LNCaP clone FGC (cell line): Measurements from ENCODE around the gene TMCC2.

Source experiments
- DNase-seq: peaks from one replicate; pipeline ENCODE4 v3.0.0-alpha.2; 2011; ENCODE audit warnings: low read depth
- H3K4me3 ChIP-seq: 2 replicates; pipeline ENCODE4 v1.5.1; 2011; ENCODE audit warnings: mild to moderate bottlenecking, low read depth, low read length, control low read depth
- TF ChIP-seq, protein P1 (sequence below): IDR thresholded peaks from 2 replicates; pipeline ENCODE4 v1.5.1; 2012; ENCODE audit warnings: mild to moderate bottlenecking; ENCODE audit not compliant: control insufficient read depth, insufficient read depth; ENCODE audit errors: extremely low read depth

TMCC2 gene

DNA sequence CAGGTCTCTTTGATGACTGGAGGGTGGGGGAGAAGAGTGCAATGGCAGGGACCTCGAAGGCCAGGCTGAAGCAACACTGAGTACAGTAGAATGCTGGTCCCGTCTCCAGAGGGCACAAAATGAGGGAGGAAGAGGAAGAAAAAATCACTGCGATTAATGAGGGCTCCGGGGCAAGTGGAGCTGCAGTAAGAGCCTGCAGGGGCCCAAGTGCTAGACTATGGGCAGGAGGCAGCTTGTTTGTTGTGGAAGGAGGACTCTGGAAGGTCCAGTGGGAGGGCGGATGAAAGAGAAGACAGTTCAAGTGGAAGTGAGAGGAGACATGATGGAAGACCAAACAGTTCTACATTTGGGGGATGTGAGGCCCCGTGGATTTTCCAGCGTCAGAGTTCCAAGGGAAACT is 17.4 kb downstream of the TMCC2 start:
- H3K4me3 ChIP-seq = no peak overlapping the region
- TF ChIP-seq, protein P1, sequence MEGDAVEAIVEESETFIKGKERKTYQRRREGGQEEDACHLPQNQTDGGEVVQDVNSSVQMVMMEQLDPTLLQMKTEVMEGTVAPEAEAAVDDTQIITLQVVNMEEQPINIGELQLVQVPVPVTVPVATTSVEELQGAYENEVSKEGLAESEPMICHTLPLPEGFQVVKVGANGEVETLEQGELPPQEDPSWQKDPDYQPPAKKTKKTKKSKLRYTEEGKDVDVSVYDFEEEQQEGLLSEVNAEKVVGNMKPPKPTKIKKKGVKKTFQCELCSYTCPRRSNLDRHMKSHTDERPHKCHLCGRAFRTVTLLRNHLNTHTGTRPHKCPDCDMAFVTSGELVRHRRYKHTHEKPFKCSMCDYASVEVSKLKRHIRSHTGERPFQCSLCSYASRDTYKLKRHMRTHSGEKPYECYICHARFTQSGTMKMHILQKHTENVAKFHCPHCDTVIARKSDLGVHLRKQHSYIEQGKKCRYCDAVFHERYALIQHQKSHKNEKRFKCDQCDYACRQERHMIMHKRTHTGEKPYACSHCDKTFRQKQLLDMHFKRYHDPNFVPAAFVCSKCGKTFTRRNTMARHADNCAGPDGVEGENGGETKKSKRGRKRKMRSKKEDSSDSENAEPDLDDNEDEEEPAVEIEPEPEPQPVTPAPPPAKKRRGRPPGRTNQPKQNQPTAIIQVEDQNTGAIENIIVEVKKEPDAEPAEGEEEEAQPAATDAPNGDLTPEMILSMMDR = no peak
- no peak for DNase-seq

DNA sequence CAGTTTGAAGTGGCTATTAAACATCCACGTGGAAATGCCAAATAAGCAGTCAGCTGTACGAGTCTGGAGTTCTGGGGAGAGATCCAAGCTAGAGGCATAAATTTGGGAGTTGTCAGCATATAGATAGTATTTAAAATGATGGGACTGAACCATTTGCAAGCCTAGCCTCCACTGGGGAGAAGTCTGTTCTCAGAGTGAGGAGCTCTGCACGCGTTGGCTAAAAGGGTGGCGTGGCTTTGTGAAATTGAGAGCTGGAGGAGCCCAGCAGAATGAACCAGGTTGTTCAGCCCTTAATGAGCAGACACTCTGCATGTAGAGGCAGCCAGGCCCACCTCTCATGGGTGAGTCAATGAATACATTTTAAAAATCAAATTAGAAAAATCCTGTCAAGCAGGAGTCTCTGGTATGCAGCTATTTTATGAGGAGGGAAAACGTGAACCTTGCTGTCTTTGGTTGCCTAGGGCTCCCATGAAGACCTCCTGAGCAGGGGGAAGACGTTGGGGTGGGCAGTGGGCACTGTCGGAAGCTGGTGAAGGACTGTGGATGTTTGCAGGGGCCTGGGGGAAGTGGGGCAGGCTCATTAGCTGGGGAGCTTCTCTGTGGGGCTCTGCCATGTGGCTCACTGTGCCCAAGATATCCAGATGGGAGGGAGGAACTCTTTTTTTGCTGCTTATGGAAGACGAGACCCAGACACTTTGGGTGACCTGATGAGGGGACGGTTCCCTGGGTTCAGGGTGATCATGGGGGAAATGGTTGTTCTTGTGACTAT is 18.8 kb downstream of the TMCC2 start:
- TF ChIP-seq, protein P1 = no peak
- H3K4me3 ChIP-seq = no peak overlapping the region
- DNase-seq = no peak

DNA sequence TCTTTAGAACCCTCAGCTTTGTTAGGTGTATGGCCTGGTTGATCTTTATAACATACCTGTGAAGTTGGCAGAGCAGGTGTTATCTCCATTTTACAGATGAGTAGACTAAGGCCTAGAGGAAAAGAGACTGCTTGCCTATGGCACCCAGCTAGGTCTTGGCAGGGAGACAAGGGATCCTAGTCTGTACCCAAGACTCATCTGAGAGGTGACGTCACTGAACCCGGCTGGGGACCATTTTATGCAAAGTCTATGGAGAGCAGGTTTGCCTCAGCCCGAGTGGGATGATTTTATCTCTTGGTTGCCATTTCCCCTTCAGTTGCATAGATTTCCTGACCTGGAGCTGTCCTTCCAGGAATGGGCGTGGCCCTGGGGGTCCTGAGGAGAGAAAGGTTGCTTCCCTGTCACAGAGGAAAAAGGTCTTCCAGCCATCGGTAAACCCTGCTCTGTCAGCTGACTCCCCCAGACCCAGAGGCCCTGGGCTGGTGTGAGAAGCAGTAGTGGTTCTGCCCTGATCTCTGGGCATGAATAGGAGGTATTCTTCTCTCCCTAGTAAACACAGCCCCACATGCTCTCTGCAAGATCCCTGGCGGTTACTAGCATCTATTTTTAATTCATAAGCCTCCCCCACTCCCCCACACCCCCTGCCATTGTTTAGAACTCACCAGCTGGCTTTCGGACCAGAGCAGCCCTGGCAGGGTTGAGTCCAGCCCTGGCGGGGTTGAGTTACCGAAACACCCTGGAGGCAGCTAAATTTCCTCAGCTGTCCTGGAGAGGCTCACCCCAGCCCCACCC is 19.6 kb downstream of the TMCC2 start:
- TF ChIP-seq, protein P1 = no peak
- H3K4me3 ChIP-seq = no peak overlapping the region
- no peak for DNase-seq

DNA sequence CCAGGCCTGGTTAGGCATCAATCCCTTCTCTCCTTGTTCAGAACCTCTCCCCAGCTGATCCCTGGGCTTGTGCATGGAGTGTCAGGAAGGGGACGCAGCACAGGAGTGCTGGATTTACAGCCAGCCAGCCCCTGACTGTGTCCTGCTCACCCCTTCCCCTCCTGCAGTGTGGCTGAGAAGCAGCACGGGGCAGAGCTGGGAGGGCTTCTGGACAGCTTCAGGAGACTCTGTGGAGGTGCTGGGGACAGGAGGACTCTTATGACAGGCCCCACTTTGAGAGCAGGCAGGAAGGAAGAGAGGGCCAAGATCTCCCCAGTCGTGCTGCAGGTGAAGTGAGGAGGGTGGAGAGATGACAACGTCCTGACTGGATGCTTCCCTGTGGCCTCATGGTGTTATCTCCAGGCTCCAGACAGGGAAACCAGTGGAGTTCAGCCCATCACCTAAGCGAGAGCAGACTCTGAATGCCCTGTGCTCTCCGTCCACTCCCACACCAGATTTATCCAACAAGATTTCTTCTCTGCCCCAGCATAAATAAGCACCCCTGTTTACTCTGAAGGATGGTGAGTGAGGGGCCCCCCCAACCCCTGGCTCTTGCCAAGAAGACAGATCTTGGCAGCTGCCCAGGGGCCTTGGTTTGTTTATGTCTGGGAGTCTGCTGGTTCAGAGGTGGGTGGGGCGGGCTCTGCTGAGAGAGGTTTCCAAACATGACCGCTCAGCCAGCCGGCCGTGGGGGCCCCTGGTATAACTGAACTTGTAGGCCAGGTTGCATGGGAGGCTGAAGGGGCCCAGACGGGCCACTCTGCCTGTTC is 21.3 kb downstream of the TMCC2 start:
- H3K4me3 ChIP-seq = no peak overlapping the region
- DNase-seq = no peak
- TF ChIP-seq, protein P1 = no peak

DNA sequence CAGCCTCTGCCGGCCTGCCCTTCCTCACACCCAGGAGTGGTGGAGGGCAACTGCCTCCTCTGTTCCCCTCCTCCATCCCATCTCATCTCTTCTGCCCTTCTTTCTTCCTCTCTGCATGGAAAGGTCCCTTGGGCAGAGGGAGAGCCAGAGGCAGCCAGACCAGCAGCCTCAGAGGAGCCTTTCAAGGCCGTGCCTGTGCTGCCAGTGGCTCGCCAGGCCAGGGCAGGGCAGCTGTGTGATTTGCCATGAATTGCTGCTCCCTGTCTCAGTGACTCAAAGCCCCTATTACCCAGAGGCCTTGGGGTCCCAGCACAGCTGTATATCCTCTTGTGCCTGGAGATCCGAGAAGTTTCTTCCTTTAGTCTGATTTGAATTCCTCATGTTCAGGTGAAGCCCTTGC is 21.9 kb downstream of the TMCC2 start:
- TF ChIP-seq, protein P1 = no peak
- no peak overlapping the region for H3K4me3 ChIP-seq
- DNase-seq = no peak

DNA sequence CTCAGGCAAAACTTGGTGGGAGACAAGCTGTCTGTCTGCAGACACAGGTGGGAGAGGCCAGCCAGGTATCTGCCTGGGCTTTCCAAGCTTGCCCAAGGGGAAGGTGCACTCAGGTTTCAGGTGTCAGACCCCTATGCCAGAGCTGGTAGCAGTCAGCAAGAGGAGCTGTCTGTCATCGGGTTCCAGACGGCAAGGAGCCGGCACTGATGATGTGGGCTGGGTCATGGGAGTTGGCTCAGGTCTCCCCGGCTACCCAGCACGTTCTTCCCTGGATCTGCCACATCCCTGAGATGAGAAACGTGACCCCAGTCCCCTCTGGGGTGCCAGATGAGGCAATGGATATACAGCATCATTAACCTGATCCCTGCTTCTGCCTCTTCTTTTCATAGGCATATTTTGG is 23.0 kb downstream of the TMCC2 start:
- no peak overlapping the region for H3K4me3 ChIP-seq
- TF ChIP-seq, protein P1 = no peak
- DNase-seq = no peak
